NCI-H345 treated with DMSO at 0.1 percent for 48 hours (cell line): ENCODE data around the gene SPRED2.

Source experiments
- DNase-seq: peaks from one replicate; lab custom pipeline; 2025; ENCODE audit not compliant: unreplicated experiment; lab: John Stamatoyannopoulos, UW

Gene SPRED2

GRCh38 chr2:65388596-65389390, 43.6 kb downstream of the SPRED2 start:
- DNase-seq = no peak

GRCh38 chr2:65388051-65388531, 44.3 kb downstream of the SPRED2 start:
- no peak for DNase-seq

GRCh38 chr2:65386989-65387388, 45.4 kb downstream of the SPRED2 start:
- no peak for DNase-seq

- no peak for DNase-seq
These were observed 46.1 kb downstream of the SPRED2 start for GRCh38 chr2:65386344-65386743.

- no peak for DNase-seq
These were observed 48.6 kb downstream of the SPRED2 start for GRCh38 chr2:65383541-65384488.

GRCh38 chr2:65382776-65383357, 49.5 kb downstream of the SPRED2 start:
- DNase-seq = no peak

GRCh38 chr2:65382323-65382722, 50.1 kb downstream of the SPRED2 start:
- DNase-seq = no peak

- no peak for DNase-seq
These were observed 50.8 kb downstream of the SPRED2 start for GRCh38 chr2:65381607-65382051.

- DNase-seq = no peak
These were observed 52.1 kb downstream of the SPRED2 start for GRCh38 chr2:65380255-65380654.

- no peak for DNase-seq
These were observed 52.7 kb downstream of the SPRED2 start for GRCh38 chr2:65379721-65380171.

GRCh38 chr2:65379223-65379622, 53.2 kb downstream of the SPRED2 start:
- no peak for DNase-seq

GRCh38 chr2:65378290-65378689, 54.1 kb downstream of the SPRED2 start:
- no peak for DNase-seq

GRCh38 chr2:65377556-65378192, 54.7 kb downstream of the SPRED2 start:
- no peak for DNase-seq

- no peak for DNase-seq
These were observed 56.7 kb downstream of the SPRED2 start for GRCh38 chr2:65375723-65376122.

- DNase-seq = no peak
These were observed 57.4 kb downstream of the SPRED2 start for GRCh38 chr2:65374999-65375398.

GRCh38 chr2:65374575-65374974, 57.8 kb downstream of the SPRED2 start:
- no peak for DNase-seq

GRCh38 chr2:65373365-65373918, 59.0 kb downstream of the SPRED2 start:
- no peak for DNase-seq

- DNase-seq = no peak
These were observed 59.8 kb downstream of the SPRED2 start for GRCh38 chr2:65372619-65373018.

- DNase-seq = no peak
These were observed 61.3 kb downstream of the SPRED2 start for GRCh38 chr2:65371074-65371434.

GRCh38 chr2:65370387-65371073, 61.9 kb downstream of the SPRED2 start:
- DNase-seq = no peak
